Ishikawa (cell line): ENCODE measurements around the gene KDM5A.

Experiments
- EP300 ChIP-seq: IDR thresholded peaks from 2 replicates; pipeline ENCODE4 v1.6.1; 2012; ENCODE audit warnings: borderline replicate concordance
- MAX ChIP-seq: IDR thresholded peaks from 2 replicates; pipeline ENCODE4 v1.6.1; 2012
- NFIC ChIP-seq: IDR thresholded peaks from 2 replicates; pipeline ENCODE4 v1.6.1; 2012
- RAD21 ChIP-seq: IDR thresholded peaks from 2 replicates; pipeline ENCODE4 v1.6.1; 2012; ENCODE audit warnings: low read depth
- YY1 ChIP-seq: IDR thresholded peaks from 2 replicates; pipeline ENCODE4 v1.6.1; 2012; ENCODE audit warnings: low read depth
- TF ChIP-seq, protein P1 (sequence below): IDR thresholded peaks from 2 replicates; pipeline ENCODE4 v1.6.1; 2012

DNA sequence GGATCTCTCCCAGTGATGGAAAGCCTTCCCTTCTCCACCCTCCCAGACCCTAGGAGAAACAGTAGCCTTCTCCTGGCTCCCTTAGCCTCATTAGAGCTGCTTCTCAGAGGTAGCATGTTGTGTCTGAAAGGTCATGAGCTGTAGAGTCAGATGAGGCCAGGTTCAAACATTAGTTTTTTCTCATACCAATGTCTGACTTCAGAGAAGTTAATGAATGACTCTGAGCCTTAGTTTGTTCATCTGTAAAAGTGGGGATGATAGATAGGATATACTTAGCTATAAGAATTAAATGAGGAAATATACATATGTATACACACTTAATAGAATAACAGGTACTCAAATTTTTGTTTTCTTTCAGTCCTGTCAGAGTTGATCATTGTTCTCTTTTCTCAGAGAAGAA lies 127.0 kb downstream of the KDM5A start:
- TF ChIP-seq MAX (no peak), EP300 (no peak), YY1 (no peak), NFIC (no peak), RAD21 (no peak)
- TF ChIP-seq, protein P1, sequence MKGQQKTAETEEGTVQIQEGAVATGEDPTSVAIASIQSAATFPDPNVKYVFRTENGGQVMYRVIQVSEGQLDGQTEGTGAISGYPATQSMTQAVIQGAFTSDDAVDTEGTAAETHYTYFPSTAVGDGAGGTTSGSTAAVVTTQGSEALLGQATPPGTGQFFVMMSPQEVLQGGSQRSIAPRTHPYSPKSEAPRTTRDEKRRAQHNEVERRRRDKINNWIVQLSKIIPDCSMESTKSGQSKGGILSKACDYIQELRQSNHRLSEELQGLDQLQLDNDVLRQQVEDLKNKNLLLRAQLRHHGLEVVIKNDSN: no peak
